HUES48 (cell line): ENCODE data around the gene ZNF516.

Source experiments
- H3K27ac ChIP-seq: one replicate; pipeline ENCODE4 v1.7.0; 2013; ENCODE audit warnings: low read depth, low read length, inconsistent platforms
- H3K27me3 ChIP-seq: 2 replicates; pipeline ENCODE4 v1.6.1; 2013; ENCODE audit warnings: mild to moderate bottlenecking, low read length; ENCODE audit not compliant: control insufficient read depth, insufficient read depth
- H3K36me3 ChIP-seq: 2 replicates; pipeline ENCODE4 v1.6.1; 2013; ENCODE audit warnings: low read length; ENCODE audit not compliant: control insufficient read depth, insufficient read depth
- H3K4me1 ChIP-seq: 2 replicates; pipeline ENCODE4 v1.6.1; 2013; ENCODE audit warnings: mild to moderate bottlenecking, low read length; ENCODE audit not compliant: control insufficient read depth, insufficient read depth
- H3K4me3 ChIP-seq: 2 replicates; pipeline ENCODE4 v1.5.1; 2013; ENCODE audit warnings: mild to moderate bottlenecking, low read depth, low read length
- H3K9ac ChIP-seq: 2 replicates; pipeline ENCODE4 v1.6.1; 2013; ENCODE audit warnings: mild to moderate bottlenecking, low read depth, low read length, moderate library complexity
- H3K9me3 ChIP-seq: 2 replicates; pipeline ENCODE4 v1.6.1; 2013; ENCODE audit warnings: low read length; ENCODE audit not compliant: control insufficient read depth, insufficient read depth

ZNF516 gene

GRCh38 chr18:76410033-76410432 lies 85.0 kb downstream of the ZNF516 start:
- Histone ChIP-seq H3K9me3 (no peaks in the 10 kb centered on the region), H3K4me3 (no peak overlapping the region), H3K27me3 (no peaks in the 10 kb centered on the region)

DNA sequence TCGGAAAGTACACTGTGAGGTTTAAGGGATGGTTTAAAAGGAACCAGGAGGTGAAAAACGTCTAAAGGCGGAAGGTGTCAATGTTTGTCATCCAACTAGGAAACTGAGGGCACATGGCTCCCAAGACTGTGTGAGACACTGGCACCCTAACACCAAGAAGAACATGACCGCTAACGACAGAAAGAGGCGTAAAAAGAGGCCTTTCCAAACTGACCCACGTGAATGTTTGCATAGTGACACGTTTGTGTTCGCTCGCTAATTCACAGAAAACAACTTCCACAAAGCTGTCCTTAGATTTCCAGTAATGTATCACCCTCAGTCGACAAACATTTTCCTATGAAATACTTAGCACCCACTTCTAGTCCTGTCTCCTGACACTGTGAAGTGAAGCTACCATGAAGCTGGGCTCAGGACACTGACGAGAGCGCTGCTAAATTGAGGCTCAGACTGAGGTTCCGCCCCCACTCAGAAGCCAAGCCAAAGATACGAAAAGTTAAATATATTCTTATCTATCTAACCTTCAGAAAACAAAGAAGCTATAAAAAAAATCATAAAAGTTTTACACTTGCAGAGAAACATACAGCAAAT lies 86.5 kb downstream of the ZNF516 start:
- H3K36me3 ChIP-seq = no peaks in the 10 kb centered on the region

More at GRCh38 chr18:76410033-76410432, 85.0 kb downstream of the ZNF516 start:
- Histone ChIP-seq H3K36me3 (no peaks in the 10 kb centered on the region), H3K27ac (no peak overlapping the region), H3K4me1 (no peaks in the 10 kb centered on the region; the same call in 1 of the 2 replicates), H3K9ac (no peak overlapping the region)

GRCh38 chr18:76407681-76408080 lies 87.4 kb downstream of the ZNF516 start:
- Histone ChIP-seq H3K9ac (no peak overlapping the region), H3K27ac (no peak overlapping the region), H3K9me3 (no peaks in the 10 kb centered on the region), H3K4me1 (no peaks in the 10 kb centered on the region; the same call in 1 of the 2 replicates), H3K27me3 (no peaks in the 10 kb centered on the region), H3K4me3 (no peak overlapping the region), H3K36me3 (no peaks in the 10 kb centered on the region)

More for the DNA sequence above, 86.5 kb downstream of the ZNF516 start:
- H3K4me3 ChIP-seq = no peak overlapping the region
- no peaks in the 10 kb centered on the region for H3K27me3 ChIP-seq
- H3K4me1 ChIP-seq = no peaks in the 10 kb centered on the region; the same call in 1 of the 2 replicates
- H3K9me3 ChIP-seq = no peaks in the 10 kb centered on the region
- no peak overlapping the region for H3K27ac ChIP-seq
- no peak overlapping the region for H3K9ac ChIP-seq

GRCh38 chr18:76406791-76407190 lies 88.3 kb downstream of the ZNF516 start:
- Histone ChIP-seq H3K36me3 (no peaks in the 10 kb centered on the region), H3K27ac (no peak overlapping the region), H3K9ac (no peak overlapping the region), H3K4me3 (no peak overlapping the region), H3K27me3 (no peaks in the 10 kb centered on the region), H3K4me1 (no peaks in the 10 kb centered on the region), H3K9me3 (no peaks in the 10 kb centered on the region)

GRCh38 chr18:76405681-76406356 lies 89.2 kb downstream of the ZNF516 start:
- H3K9ac ChIP-seq = no peak overlapping the region
- no peaks in the 10 kb centered on the region for H3K27me3 ChIP-seq
- no peaks in the 10 kb centered on the region for H3K36me3 ChIP-seq
- H3K4me1 ChIP-seq = no peaks in the 10 kb centered on the region
- no peak overlapping the region for H3K27ac ChIP-seq
- H3K9me3 ChIP-seq = no peaks in the 10 kb centered on the region
- no peak overlapping the region for H3K4me3 ChIP-seq

GRCh38 chr18:76405280-76405679 lies 89.8 kb downstream of the ZNF516 start:
- H3K36me3 ChIP-seq = no peaks in the 10 kb centered on the region
- no peaks in the 10 kb centered on the region for H3K27me3 ChIP-seq
- H3K4me3 ChIP-seq = no peak overlapping the region
- H3K4me1 ChIP-seq = no peaks in the 10 kb centered on the region
- H3K9me3 ChIP-seq = no peaks in the 10 kb centered on the region
- no peak overlapping the region for H3K9ac ChIP-seq
- H3K27ac ChIP-seq = no peak overlapping the region

GRCh38 chr18:76404345-76404831 lies 90.7 kb downstream of the ZNF516 start:
- Histone ChIP-seq H3K4me3 (no peak overlapping the region), H3K4me1 (0 out of 2 replicates have a peak, but pooled peaks cover under 1% of the 10 kb centered on the region), H3K36me3 (no peaks in the 10 kb centered on the region), H3K9me3 (no peaks in the 10 kb centered on the region), H3K27ac (no peak overlapping the region), H3K9ac (no peak overlapping the region), H3K27me3 (no peaks in the 10 kb centered on the region)

DNA sequence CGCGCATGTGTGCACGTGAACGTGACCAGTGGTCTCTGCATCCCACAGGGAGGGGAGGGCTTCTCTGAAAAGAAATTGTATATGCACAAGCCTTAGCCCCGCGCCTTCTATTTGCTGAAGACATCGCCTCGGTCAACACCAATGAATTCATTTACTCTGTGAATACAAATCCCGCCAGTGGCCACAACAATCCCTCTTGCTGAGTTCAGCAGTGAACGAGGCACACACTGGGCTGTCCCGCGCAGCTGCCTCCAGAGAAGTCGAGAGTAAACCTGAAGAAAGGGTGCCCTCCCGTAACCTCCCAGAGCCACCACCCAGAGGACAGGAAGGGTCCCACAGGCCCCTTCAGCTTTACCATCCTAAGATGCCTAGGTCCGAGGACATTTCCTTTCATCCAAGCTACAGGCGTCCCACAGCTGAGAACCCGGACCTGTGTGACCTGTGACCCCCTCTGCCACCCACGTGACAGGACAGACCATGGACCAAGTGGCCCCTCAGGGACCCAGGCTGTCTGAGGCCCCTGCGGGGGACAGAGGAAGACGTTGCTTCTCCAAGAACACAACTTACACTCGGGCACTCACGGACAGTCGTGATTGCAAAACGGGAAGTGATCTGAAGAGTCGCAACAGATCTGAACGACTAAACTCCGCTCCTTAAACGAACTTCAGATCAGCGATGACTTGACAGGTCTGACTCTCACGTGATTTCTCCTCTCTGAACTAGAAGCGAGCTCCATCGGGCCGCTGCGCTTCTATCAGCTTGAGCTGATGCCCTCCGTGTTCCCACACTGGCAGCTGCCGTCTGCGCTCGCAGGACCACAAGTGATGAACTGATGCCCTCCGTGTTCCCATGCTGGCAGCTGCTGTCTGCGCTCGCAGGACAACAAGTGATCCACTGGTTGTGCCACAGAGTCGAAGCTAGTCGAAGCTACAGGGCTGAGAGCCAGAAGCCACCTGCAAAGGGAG lies 92.7 kb downstream of the ZNF516 start:
- Histone ChIP-seq H3K9me3 (no peaks in the 10 kb centered on the region), H3K4me1 (peaks cover 5% of the 10 kb centered on the region; the same call in 1 of the 2 replicates), H3K27me3 (no peaks in the 10 kb centered on the region), H3K36me3 (no peaks in the 10 kb centered on the region), H3K27ac (no peak overlapping the region), H3K4me3 (no peak overlapping the region), H3K9ac (no peak overlapping the region)

DNA sequence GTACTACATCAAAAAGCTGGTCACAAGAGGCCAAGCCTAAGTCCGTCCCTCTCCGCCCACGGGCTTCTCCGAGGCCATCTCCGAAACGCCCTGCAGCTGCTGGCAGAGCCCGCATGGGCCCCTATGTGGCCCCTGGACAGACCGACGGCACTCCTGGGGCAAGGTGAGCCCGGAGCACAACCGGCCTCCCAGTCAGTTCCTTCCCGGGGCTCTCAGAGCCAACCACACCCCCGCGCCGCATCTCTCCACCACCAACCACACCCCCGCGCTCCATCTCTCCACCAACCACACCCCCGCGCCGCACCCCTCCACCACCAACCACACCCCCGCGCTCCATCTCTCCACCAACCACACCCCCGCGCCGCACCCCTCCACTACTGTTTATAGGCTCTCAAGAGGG lies 93.5 kb downstream of the ZNF516 start:
- H3K4me3 ChIP-seq = no peak overlapping the region
- no peak overlapping the region for H3K27ac ChIP-seq
- H3K36me3 ChIP-seq = no peaks in the 10 kb centered on the region
- no peaks in the 10 kb centered on the region for H3K27me3 ChIP-seq
- no peaks in the 10 kb centered on the region for H3K9me3 ChIP-seq
- H3K4me1 ChIP-seq = peaks cover 5% of the 10 kb centered on the region; the same call in 1 of the 2 replicates
- H3K9ac ChIP-seq = no peak overlapping the region

DNA sequence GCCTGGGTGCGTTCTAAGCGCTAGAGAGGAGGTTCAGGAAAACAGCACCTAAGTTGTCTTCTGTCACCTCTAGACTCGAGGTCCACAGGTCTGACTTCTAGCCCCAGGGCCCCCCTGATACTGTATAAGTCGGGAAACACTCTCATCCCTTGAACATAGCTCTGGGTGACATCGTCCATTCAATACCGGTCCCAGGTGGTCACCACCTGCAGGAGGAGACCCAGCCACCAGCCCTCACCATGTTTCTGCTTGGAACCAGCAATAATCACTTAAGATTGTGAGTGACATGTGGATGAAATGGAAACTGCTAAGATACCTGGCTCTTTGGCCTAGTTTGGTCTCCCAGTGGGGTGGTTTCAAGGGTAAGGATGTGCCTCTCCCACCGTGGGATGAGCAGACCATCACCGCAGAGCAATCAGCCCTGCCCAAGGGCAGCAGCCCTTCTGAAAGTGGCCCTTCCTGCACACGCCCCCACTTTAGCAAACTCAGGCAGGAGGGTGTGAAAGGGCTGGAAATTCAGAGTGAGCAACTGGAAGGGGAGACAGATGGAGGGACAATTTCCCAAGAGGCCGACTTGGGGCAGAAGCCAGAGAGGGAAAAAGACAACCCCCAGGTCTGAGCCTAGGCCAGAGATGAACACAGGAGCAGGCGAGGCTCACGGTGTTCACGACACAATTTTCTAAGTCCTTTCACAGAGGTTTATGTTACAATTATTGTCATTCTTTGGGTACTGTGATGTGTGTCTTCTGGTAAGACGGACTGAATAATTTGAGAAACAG lies 95.2 kb downstream of the ZNF516 start:
- no peak overlapping the region for H3K4me3 ChIP-seq
- H3K9me3 ChIP-seq = no peaks in the 10 kb centered on the region
- H3K27ac ChIP-seq = no peak overlapping the region
- no peaks in the 10 kb centered on the region for H3K36me3 ChIP-seq
- no peak overlapping the region for H3K9ac ChIP-seq
- peaks cover 5% of the 10 kb centered on the region; the same call in 1 of the 2 replicates for H3K4me1 ChIP-seq
- H3K27me3 ChIP-seq = no peaks in the 10 kb centered on the region
